Measurements from ENCODE around the gene ENDOV. TPM values are rescaled to one million over a fixed set of nuclear protein-coding genes. Genes with fewer than 3 reads are reported as not detected.
A peak's percentile ranks its signal among the peaks of the same experiment; 100 is the strongest.

Gene ENDOV
- total RNA-seq, 2 experiments from 2014 or later = 16.8 to 18.1 TPM

GRCh38 chr17:80474961-80475909, 60.3 kb downstream of the ENDOV start:
- DNase-seq (no peak), ATAC-seq (peak; percentile 22)
- Mint-ChIP-seq H3K27me3 (peaks cover 48% of the 10 kb centered on the region), H3K9me3 (no peaks in the 10 kb centered on the region), H3K27ac (no peak overlapping the region), H3K4me1 (ENCODE audit: low read depth) (peaks cover 16% of the 10 kb centered on the region), H3K36me3 (ENCODE audit: low read depth) (no peaks in the 10 kb centered on the region), H3K4me3 (peak overlapping the region; percentile 46)
- intact Hi-C loops (cut with micrococcal nuclease) = no loop called here
- TF ChIP-seq CTCF (IDR thresholded peaks at IDR 0.05) = no peak
- CTCF ChIA-PET = interaction anchor here (0.6 to 1.5 kb wide), 3 partner anchors 8 to 100 kb away, joined by 3 read pairs; no protein-coding TSS in a partner anchor
- POLR2A ChIA-PET = interaction anchor here (0.6 to 4.0 kb wide), 4 partner anchors 19 to 504 kb away, joined by 3 to 15 read pairs (median 4); no protein-coding TSS in a partner anchor

DNA sequence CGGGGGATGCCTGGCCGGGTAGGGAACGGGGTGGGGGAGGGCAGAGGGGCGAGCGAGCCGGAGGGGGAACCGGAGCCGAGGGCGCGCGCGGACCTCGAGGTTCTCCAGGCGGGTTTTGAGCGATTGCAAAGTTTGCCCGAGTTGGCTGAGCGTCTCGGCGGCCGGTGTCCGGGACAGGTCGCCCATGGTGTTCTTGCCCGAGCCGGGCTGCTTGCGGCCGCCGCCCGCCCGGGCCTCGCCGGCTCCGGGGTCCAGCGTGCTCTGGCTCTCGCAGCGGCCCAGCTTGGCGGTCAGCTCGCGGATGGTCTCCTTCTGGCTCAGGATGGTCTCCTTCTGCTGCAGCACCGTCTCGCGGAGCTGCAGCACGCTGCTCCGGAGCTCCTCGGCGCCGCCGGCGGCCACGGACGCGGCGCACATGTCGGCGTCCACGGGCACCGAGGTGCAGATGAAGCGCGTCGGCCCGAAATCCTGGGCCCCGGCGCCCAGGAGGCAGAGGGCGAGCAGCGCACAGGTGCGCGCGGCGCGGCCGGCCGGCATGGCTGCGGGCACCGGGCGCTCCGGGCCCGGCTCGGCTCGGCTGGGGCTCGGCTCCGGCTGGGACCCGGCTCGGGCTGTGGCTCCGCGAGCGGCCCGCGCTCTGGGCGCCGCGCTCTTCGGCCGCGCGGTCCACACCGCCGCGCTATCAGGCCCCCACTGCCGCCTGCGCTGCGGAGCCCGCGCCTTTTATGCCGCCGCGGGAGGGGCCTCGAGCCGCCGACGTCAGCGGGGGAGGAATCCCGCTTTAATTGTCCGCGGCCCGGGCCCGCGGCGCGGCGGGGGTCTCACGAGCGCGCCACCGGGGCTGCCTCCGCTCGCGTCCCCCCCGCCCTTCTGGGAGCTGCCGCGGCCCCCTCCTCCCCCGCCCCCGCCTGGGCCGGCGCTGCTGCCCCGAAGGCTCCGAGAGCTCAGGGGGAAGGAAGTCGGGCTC, 61.2 kb downstream of the ENDOV start, which contains the start of gene NPTX1:
TSS of gene NPTX1 (minus strand) at position 698 of the 967 bp plus-strand sequence. CDS start at position 537, 161 bp downstream.
- Mint-ChIP-seq H3K27ac (no peak within 1 kb of the TSS), H3K4me1 (ENCODE audit: low read depth) (peaks cover 16% of the 10 kb centered on the region), H3K9me3 (no peaks in the 10 kb centered on the region), H3K4me3 (peak within 1 kb of the TSS; percentile 46), H3K27me3 (peaks cover 55% of the 10 kb centered on the region), H3K36me3 (ENCODE audit: low read depth) (no peaks in the 10 kb centered on the region)
- intact Hi-C loops (cut with micrococcal nuclease) = no loop called here
- ATAC-seq (peak; percentile 31), DNase-seq (no peak)
- ChIA-PET POLR2A (interaction anchor here (1.3 to 4.0 kb wide), 3 partner anchors 22 to 503 kb away, joined by 3 to 15 read pairs (median 4); no protein-coding TSS in a partner anchor), CTCF (interaction anchor here (0.6 to 1.5 kb wide), 3 partner anchors 9 to 99 kb away, joined by 3 read pairs; no protein-coding TSS in a partner anchor)
- no peak for TF ChIP-seq CTCF (IDR thresholded peaks at IDR 0.05)

DNA sequence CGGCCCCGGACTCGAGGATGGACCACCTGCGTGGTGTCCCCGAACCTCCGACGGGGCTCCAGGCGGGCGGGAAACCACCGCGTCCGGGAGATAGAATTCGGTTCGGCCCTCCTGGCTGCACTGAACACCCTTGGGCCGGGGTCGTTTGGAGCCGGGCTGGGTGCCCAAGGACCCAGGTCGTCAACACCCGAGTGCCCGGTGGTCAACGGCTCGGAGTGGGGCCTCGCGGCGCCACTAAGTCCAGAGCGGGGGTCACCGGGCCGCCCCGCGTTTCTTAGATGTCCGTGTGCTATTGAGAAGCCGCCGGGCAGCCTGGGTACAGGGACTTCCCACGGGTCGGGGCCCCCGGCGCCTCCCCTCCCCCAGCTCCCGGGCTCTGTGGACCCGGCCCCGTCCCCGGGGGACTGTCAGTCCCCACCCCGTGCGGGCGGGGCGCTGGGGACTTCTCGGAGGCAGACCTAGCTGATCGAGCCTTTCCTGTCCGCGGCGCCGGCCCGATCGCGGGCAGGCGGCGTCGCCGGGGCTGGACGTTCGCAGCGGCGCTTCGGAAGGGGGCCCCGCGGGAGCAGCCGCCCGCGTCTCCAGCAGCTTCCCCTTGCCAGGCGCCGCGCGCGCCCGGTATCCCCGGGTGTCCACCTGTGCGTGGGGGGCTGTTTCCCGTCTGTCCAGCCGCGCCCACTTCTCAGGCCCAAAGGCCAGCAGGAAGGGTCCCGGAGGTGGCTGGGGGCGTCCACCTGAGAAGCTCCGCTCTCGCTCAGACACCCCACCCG, 62.1 kb downstream of the ENDOV start:
- TF ChIP-seq CTCF (IDR thresholded peaks at IDR 0.05) = no peak
- DNase-seq = no peak
- Mint-ChIP-seq H3K27me3 (peaks cover 58% of the 10 kb centered on the region), H3K4me1 (ENCODE audit: low read depth) (peaks cover 14% of the 10 kb centered on the region), H3K27ac (no peak overlapping the region), H3K36me3 (ENCODE audit: low read depth) (no peaks in the 10 kb centered on the region), H3K9me3 (no peaks in the 10 kb centered on the region), H3K4me3 (no peak overlapping the region)
- ATAC-seq = no peak
- intact Hi-C loops (cut with micrococcal nuclease) = no loop called here
- ChIA-PET CTCF (interaction anchor here (1.1 kb wide), 1 partner anchor 50 kb away, joined by 4 read pairs; no protein-coding TSS in a partner anchor), POLR2A (interaction anchor here (1.0 to 4.0 kb wide), 2 partner anchors 15 to 22 kb away, joined by 3 to 15 read pairs; no protein-coding TSS in a partner anchor)

- peak; percentile 43 for TF ChIP-seq CTCF (IDR thresholded peaks at IDR 0.05)
- Mint-ChIP-seq H3K9me3 (no peaks in the 10 kb centered on the region), H3K4me3 (no peak overlapping the region), H3K27ac (no peak overlapping the region), H3K27me3 (peaks cover 57% of the 10 kb centered on the region), H3K36me3 (ENCODE audit: low read depth) (no peaks in the 10 kb centered on the region), H3K4me1 (ENCODE audit: low read depth) (peaks cover 11% of the 10 kb centered on the region)
- ATAC-seq (peak; percentile 63), DNase-seq (peak; percentile 54)
- intact Hi-C loops (cut with micrococcal nuclease) = no loop called here
- ChIA-PET POLR2A (interaction anchor here (1.0 to 4.0 kb wide), 2 partner anchors 16 to 23 kb away, joined by 3 to 15 read pairs; no protein-coding TSS in a partner anchor), CTCF (interaction anchor here (1.1 kb wide), 1 partner anchor 51 kb away, joined by 4 read pairs; no protein-coding TSS in a partner anchor)
Measured at GRCh38 chr17:80477647-80478478, 62.9 kb downstream of the ENDOV start.

Data from activated CD8-positive, alpha-beta T cell treated with anti-CD3 and anti-CD28 coated beads for 36 hours (primary cell).